Measurements from ENCODE around the gene HADHA.

The HADHA gene

DNA sequence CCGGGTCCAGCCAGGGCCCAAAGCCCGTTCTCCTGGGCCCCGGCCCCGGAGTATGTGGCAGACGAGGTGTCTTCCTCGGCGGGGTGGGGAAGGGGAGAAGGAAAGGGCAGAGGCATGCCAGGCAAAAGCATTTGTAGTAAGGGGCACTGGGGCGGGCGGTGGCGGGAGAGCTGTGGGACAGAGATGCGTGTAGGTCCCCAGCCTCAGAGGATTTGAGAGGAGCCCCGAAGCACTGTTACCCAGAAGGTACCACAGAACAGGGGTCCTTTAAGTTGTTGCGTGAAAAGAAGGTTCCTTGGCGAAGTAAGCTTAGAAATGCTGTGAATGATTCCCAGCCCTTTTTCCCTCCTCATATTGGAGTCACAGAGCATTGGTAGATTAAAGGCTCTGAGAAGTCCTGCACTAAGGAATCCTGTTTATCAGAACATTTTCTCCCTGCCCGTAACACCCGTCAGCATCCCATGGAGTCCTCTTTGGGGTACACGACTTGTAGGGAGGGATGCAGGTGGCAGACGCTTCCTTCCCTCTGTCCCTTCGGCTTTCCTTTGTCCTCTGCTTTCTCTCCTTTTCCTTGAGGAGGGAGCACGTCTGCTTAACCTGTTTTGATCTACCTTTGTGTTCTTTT lies 59.0 kb downstream of the HADHA start:
- Histone ChIP-seq H3K27me3 (ENCODE audit: insufficient read depth, low read depth) (no peaks in the 10 kb centered on the region), H3K4me2 (no peak overlapping the region), H3K27ac (no peak overlapping the region), H3K36me3 (ENCODE audit: insufficient read depth) (no peaks in the 10 kb centered on the region), H3K79me2 (ENCODE audit: insufficient read depth, low read depth) (no peaks in the 10 kb centered on the region), H3K4me1 (ENCODE audit: low read depth, poor library complexity, severe bottlenecking) (no peaks in the 10 kb centered on the region), H3K4me3 (IDR thresholded peaks at IDR 0.05; ENCODE audit: insufficient read depth, low read depth, low read length) (no peak overlapping the region), H2AFZ (ENCODE audit: low read depth) (no peak overlapping the region), H4K20me1 (ENCODE audit: insufficient read depth) (no peaks in the 10 kb centered on the region), H3K9ac (no peak overlapping the region)
- TF ChIP-seq, protein P1, sequence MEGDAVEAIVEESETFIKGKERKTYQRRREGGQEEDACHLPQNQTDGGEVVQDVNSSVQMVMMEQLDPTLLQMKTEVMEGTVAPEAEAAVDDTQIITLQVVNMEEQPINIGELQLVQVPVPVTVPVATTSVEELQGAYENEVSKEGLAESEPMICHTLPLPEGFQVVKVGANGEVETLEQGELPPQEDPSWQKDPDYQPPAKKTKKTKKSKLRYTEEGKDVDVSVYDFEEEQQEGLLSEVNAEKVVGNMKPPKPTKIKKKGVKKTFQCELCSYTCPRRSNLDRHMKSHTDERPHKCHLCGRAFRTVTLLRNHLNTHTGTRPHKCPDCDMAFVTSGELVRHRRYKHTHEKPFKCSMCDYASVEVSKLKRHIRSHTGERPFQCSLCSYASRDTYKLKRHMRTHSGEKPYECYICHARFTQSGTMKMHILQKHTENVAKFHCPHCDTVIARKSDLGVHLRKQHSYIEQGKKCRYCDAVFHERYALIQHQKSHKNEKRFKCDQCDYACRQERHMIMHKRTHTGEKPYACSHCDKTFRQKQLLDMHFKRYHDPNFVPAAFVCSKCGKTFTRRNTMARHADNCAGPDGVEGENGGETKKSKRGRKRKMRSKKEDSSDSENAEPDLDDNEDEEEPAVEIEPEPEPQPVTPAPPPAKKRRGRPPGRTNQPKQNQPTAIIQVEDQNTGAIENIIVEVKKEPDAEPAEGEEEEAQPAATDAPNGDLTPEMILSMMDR (conservative IDR thresholded peaks at IDR 0.05; ENCODE audit: low read depth, low read length), result no peak

DNA sequence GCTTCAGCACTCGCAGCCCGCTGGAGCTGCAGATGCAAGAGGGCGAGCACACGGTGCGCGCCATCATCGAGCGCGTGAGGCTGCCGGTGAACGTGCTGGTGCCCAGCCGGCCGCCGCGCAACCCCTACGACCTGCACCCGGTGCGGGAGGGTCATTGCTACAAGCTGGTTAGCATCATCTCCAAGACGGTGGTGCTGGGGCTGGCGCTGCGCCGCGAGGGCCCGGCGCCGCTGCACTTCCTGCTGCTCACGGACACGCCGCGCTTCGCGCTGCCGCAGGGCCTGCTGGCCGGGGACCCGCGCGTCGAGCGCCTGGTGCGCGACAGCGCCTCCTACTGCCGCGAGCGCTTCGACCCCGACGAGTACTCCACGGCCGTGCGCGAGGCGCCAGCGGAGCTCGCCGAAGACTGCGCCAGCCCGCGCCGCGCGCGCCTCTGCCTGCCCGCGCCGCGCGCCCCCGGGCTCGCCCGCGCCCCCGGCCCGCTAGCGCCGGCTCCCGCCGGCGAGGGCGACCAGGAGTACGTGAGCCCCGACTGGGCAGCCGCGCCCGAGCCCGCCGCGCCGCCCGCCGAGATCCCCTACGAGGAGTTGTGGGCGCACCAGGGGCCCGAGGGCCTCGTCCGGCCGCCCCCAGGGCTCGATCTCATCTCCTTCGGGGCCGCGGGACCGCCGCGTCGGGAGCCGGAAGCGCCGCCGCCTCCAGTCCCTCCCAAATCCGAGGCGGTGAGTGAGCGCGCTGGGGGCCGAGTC lies 59.7 kb downstream of the HADHA start:
- H3K4me2 ChIP-seq, result no peak overlapping the region
- H3K79me2 ChIP-seq (ENCODE audit: insufficient read depth, low read depth), result no peaks in the 10 kb centered on the region
- no peak overlapping the region for H2AFZ ChIP-seq (ENCODE audit: low read depth)
- H3K9ac ChIP-seq, result no peak overlapping the region
- no peaks in the 10 kb centered on the region for H4K20me1 ChIP-seq (ENCODE audit: insufficient read depth)
- TF ChIP-seq, protein P1 (conservative IDR thresholded peaks at IDR 0.05; ENCODE audit: low read depth, low read length), result no peak
- H3K27me3 ChIP-seq (ENCODE audit: insufficient read depth, low read depth), result no peaks in the 10 kb centered on the region
- H3K27ac ChIP-seq, result no peak overlapping the region
- H3K4me1 ChIP-seq (ENCODE audit: low read depth, poor library complexity, severe bottlenecking), result no peaks in the 10 kb centered on the region
- no peak overlapping the region for H3K4me3 ChIP-seq (IDR thresholded peaks at IDR 0.05; ENCODE audit: insufficient read depth, low read depth, low read length)
- no peaks in the 10 kb centered on the region for H3K36me3 ChIP-seq (ENCODE audit: insufficient read depth)

DNA sequence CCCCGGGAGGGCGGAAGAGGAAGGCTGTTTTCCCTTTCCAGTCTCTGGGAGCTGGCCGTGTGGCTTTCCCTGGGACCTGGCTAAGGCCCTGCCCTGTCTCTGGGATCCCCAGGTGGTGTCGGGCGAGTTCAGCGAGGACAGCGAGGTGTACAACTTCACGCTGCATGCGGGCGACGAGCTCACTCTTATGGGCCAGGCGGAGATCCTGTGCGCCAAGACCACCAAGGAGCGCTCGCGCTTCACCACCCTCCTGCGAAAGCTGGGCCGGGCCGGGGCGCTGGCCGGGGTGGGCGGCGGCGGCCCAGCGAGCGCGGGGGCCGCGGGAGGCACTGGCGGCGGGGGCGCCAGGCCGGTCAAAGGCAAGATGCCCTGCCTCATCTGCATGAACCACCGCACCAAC lies 60.3 kb downstream of the HADHA start:
- TF ChIP-seq, protein P1 (conservative IDR thresholded peaks at IDR 0.05; ENCODE audit: low read depth, low read length), result no peak
- Histone ChIP-seq H3K27ac (no peak overlapping the region), H3K36me3 (ENCODE audit: insufficient read depth) (no peaks in the 10 kb centered on the region), H3K4me2 (no peak overlapping the region), H3K9ac (no peak overlapping the region), H4K20me1 (ENCODE audit: insufficient read depth) (no peaks in the 10 kb centered on the region), H3K4me1 (ENCODE audit: low read depth, poor library complexity, severe bottlenecking) (no peaks in the 10 kb centered on the region), H3K4me3 (IDR thresholded peaks at IDR 0.05; ENCODE audit: insufficient read depth, low read depth, low read length) (no peak overlapping the region), H3K27me3 (ENCODE audit: insufficient read depth, low read depth) (no peaks in the 10 kb centered on the region), H2AFZ (ENCODE audit: low read depth) (no peak overlapping the region), H3K79me2 (ENCODE audit: insufficient read depth, low read depth) (no peaks in the 10 kb centered on the region)

DNA sequence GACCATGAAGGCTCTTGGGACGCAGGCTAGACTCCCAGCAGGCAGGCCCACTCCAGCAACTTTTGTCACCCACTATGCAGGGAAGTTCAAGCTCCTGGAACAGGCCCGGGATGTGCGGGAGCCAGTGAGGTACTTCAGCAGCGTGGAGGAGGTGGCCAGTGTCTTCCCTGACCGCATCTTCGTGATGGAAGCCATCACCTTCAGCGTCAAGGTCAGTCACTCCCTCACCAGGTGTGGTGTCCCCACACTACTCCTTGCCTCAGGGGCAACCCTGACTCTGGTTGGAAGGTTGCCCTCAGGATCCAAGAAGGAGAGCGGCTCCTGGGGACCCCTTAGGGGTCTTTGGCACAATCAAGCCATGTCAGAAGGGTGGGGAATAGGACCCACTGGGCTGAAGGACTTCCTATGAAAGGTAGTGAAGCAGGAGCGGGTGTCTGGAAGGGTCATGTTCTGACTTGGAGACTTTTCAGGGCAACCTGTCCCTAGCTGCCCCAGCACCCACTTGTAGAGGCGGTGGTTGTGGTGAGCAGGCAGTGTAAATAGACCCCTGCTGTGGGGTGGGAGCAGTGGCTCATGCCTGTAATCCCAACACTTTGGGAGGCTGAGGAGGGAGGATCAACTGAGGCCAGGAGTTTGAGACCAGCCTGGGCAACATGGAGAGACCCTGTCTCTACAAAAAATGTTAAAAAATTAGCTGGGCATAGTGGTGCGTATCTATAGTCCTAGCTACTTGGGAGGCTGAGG lies 61.4 kb downstream of the HADHA start:
- H3K36me3 ChIP-seq (ENCODE audit: insufficient read depth), result no peaks in the 10 kb centered on the region
- no peaks in the 10 kb centered on the region for H3K79me2 ChIP-seq (ENCODE audit: insufficient read depth, low read depth)
- no peaks in the 10 kb centered on the region for H3K27me3 ChIP-seq (ENCODE audit: insufficient read depth, low read depth)
- no peak overlapping the region for H3K27ac ChIP-seq
- no peaks in the 10 kb centered on the region for H4K20me1 ChIP-seq (ENCODE audit: insufficient read depth)
- no peak overlapping the region for H2AFZ ChIP-seq (ENCODE audit: low read depth)
- TF ChIP-seq, protein P1 (conservative IDR thresholded peaks at IDR 0.05; ENCODE audit: low read depth, low read length), result no peak
- H3K4me2 ChIP-seq, result no peak overlapping the region
- H3K4me3 ChIP-seq (IDR thresholded peaks at IDR 0.05; ENCODE audit: insufficient read depth, low read depth, low read length), result no peak overlapping the region
- H3K9ac ChIP-seq, result no peak overlapping the region
- H3K4me1 ChIP-seq (ENCODE audit: low read depth, poor library complexity, severe bottlenecking), result no peaks in the 10 kb centered on the region
